NCI-H128 (cell line): ENCODE measurements around the gene SUSD4.
"Not testable (repeated sequence)": the region's sequence is repeated elsewhere in the genome, so short reads cannot be mapped to it uniquely, and the experiment has no call there.

Experiments
- DNase-seq: peaks from one replicate; lab custom pipeline; 2025; ENCODE audit not compliant: unreplicated experiment; lab: John Stamatoyannopoulos, UW

Gene SUSD4, protein sequence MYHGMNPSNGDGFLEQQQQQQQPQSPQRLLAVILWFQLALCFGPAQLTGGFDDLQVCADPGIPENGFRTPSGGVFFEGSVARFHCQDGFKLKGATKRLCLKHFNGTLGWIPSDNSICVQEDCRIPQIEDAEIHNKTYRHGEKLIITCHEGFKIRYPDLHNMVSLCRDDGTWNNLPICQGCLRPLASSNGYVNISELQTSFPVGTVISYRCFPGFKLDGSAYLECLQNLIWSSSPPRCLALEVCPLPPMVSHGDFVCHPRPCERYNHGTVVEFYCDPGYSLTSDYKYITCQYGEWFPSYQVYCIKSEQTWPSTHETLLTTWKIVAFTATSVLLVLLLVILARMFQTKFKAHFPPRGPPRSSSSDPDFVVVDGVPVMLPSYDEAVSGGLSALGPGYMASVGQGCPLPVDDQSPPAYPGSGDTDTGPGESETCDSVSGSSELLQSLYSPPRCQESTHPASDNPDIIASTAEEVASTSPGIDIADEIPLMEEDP

DNA sequence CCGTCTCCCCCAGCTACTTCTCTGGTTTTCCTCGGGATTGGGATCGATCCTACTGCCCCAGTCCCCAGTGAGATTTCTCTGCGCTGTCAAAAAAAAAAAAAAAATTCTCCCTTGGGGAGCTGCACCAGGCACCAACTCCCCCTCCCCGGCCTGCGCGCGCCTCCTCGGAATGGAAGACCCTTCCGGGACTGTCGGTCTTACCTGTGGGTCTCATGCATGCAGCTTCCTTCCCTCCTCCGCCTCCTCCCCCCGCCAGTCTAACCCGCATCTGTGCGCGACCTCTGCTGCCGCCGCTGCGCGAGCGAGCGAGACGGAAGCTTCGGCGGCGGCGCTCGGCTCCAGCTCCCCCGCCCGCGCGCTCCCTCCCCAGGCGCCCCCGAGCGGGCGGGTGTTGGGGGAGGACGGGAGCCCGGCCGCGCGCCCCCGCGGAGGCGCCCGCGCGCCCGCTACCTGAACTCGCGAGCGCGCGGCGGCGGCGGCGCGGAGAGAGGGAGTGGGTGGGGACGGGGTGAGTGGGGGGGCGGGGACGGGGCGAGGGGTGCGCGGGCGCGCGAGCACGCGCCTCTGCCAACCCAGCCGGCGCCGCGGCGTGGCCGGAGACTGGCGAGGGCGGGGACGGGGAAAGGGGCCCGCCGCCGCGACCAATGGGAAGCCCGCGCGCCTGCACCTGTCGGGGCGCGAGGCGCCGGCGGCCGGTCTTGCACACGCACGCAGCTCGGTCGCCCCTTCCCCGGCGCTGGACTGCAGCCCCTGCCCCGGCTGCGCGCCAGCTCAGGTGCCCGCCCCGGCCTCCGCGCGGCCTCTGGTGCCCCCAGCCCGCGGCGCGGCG lies at the start of gene SUSD4:
Gene SUSD4, minus strand, starts transcription at position 321 of the 829 bp plus-strand sequence. CDS start 751 bp downstream, outside the sequence.
- peak; percentile 93 for DNase-seq

DNA sequence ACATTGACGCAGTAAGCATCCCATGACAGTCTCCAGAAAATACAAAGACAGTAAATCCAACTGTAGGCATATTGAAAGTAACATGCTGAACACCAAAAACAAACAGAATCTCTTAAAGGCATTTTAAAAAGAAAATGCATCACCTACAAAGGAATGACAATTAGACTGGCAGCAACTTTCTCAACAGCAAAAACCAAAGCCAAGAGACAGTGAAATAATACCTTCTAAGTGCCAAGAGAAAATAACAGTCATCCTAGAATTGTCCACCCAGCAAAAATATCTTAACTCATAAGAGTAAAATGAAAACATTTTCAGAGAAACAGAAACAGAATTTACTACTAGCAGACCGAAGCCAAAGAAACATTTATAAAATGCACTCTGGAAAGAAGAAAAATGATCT lies 49.2 kb upstream of the SUSD4 start:
- no peak for DNase-seq

- DNase-seq, result no peak
Measured at GRCh38 chr1:223411710-223412109, 47.7 kb upstream of the SUSD4 start.

GRCh38 chr1:223411309-223411708 lies 47.3 kb upstream of the SUSD4 start:
- DNase-seq, result no peak

DNA sequence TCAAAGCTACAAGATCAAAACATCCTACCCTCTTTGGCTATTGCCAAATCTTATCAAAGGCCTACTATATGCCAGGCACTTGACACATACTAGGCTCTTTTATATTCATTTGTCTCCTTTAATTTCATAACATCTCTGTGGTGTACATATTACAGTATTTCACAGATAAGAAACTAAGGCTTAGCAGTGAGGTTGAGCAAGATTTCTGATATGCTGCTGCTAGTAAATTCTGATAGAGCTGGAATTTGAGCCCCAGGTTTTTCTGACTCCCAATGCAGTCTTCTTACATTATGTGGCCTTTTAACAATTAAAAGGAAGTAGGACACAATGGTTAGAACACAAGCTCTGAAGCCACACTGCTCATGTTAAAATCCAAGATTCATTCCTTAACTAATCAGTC lies 46.1 kb upstream of the SUSD4 start:
- DNase-seq, result no peak

DNA sequence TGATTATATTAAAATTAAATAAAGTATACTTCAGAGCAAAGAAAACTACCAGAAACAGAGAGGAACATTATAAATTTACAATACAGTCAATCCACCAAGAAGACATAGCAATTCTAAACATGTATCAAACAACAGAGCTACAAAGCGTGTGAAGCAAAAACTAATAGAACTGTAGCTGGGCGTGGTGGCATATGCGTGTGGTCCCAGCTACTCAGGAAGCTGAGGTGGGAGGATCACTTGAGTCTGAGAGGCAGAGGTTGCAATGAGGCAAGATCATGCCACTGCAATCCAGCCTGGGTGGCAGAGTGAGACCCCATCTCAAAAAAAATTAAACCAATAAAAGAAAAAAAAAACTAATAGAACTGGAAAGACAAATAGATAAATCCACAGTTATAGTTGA lies 41.5 kb upstream of the SUSD4 start:
- DNase-seq, result no peak

GRCh38 chr1:223403184-223403815 lies 39.3 kb upstream of the SUSD4 start:
- no peak for DNase-seq

GRCh38 chr1:223402790-223403142 lies 38.8 kb upstream of the SUSD4 start:
- DNase-seq, result no peak

GRCh38 chr1:223401873-223402789 lies 38.2 kb upstream of the SUSD4 start:
- no peak for DNase-seq

DNA sequence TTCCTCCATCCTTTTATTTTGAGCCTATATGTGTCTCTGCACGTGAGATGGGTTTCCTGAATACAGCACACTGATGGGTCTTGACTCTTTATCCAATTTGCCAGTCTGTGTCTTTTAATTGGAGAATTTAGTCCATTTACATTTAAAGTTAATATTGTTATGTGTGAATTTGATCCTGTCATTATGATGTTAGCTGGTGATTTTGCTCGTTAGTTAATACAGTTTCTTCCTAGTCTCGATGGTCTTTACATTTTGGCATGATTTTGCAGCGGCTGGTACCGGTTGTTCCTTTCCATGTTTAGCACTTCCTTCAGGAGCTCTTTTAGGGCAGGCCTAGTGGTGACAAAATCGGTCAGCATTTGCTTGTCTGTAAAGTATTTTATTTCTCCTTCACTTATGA lies 35.4 kb upstream of the SUSD4 start:
- not testable (repeated sequence) for DNase-seq

DNA sequence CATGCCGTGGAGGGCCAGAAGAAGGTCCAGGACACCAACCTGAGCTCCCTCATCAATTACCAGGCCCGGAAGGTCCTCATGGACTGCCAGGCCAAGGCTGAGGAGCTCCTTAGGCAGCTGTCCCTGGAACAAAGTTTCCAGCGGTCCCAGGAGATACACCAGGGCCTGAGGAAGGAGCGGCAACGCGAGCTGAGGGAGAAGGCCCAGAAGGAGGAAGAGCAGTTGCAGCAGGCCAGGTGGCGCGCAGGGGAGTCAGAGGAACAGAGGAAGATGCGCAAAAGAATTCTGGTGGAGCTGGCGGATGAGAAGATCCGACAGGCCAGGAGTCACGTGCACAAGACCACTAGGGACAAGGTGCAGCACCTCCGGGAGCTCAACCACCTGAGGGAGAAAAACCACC lies 30.7 kb upstream of the SUSD4 start:
- DNase-seq, result no peak

- no peak for DNase-seq
Measured at GRCh38 chr1:223394242-223394641, 30.3 kb upstream of the SUSD4 start.

- DNase-seq, result no peak
Measured at GRCh38 chr1:223393275-223394214, 29.6 kb upstream of the SUSD4 start, which contains the start of gene CCDC185. Gene CCDC185, plus strand, starts transcription at chr1:223393415. Its CDS starts 61 bp downstream, at chr1:223393476.

GRCh38 chr1:223390618-223391017 lies 26.6 kb upstream of the SUSD4 start:
- DNase-seq, result no peak

- no peak for DNase-seq
Measured at GRCh38 chr1:223386013-223386412, 22.0 kb upstream of the SUSD4 start.

GRCh38 chr1:223378754-223379153 lies 14.8 kb upstream of the SUSD4 start:
- no peak for DNase-seq

DNA sequence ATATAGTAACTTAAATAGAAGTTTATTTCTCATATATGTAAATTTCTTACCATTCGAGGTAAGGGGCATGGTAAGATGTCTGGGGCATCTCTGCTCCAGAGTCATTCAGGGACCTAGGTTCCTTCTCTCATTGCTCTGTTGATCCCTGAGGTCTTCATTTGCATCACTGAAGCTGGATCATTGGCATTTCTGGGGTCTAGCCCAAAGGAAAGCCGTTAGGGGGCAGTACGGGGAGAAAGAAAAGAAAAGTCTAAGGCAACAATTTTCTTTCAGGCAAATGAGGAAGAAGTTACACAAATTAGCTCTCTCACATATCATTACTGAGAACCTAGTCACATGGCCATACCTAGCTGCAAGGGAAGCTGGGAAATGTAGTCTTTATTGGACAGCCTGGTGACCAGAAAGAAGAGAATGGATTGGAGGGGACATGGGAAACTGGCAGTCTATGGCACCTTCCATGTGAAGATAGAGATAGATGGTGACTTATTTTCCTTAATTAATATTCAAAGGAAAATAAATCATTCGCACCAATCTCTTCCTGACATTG lies 10.2 kb upstream of the SUSD4 start:
- no peak for DNase-seq

DNA sequence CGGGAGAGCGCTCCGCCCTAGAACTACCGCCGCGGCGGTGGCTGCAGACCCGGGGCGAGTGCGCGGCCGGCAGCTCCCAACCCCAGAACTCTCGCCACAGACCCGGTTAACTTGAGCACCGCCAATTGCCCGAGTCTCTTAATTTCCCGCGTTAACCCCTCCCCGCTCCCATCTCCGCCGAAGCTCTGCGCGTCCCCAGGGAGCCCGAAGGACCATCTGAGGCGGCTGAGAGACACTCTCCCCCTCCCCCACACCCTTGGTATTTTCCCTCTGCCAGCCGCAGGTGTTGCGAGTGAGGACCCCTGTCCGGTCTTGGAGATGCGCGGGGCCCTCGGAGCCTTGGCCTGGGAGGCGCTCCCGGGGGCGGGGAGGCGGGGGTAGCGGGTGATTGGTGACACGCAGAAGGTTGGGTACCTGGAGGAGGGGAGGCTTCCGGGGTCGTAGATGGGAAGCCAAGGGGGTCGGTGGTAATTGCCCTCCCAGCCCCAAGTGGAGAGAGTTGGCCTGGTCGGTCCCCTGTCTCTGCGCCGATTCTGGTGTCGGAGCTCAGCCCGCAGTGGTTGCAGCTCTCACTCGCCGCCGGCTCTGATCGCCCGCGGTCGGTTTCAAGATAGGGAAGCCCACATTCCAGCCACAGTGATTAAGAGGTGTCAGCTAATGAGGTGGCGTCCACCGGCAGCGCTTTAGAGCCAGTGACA lies 858 bp upstream of the SUSD4 start:
- DNase-seq, result no peak
